Measurements from ENCODE around the gene MAGEA2B.
"Not testable (repeated sequence)": the region's sequence is repeated elsewhere in the genome, so short reads cannot be mapped to it uniquely, and the experiment has no call there.

Gene MAGEA2B

GRCh38 chrX:152725409-152725808 lies 11.0 kb downstream of the MAGEA2B start:
- Mint-ChIP-seq H3K27me3 (ENCODE audit: low read depth) (peaks cover 3% of the 10 kb centered on the region), H3K27ac (no peak overlapping the region), H3K36me3 (ENCODE audit: low read depth) (peaks cover 5% of the 10 kb centered on the region), H3K4me3 (no peak overlapping the region), H3K9me3 (peaks cover 13% of the 10 kb centered on the region), H3K4me1 (no peaks in the 10 kb centered on the region)
- no peak for TF ChIP-seq CTCF (IDR thresholded peaks at IDR 0.05; ENCODE audit: unreplicated experiment in 3 of 3)

DNA sequence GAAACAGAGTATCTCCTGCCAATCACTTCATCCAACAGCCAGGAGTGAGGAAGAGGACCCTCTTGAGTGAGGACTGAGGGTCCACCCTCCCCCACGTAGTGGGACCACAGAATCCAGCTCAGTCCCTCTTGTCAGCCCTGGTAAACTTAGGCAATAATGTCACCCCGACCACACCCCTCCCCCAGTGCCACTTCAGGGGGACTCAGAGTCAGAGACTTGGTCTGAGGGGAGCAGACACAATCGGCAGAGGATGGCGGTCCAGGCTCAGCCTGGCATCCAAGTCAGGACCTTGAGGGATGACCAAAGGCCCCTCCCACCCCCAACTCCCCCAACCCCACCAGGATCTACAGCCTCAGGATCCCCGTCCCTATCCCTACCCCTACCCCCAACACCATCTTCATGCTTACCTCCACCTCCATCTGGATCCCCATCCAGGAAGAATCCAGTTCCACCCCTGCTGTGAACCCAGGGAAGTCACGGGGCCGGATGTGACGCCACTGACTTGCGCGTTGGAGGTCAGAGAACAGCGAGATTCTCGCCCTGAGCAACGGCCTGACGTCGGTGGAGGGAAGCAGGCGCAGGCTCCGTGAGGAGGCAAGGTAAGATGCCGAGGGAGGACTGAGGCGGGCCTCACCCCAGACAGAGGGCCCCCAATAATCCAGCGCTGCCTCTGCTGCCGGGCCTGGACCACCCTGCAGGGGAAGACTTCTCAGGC lies 19.0 kb downstream of the MAGEA2B start, which contains the start of the genes CSAG1 and MAGEA12:
TSS of gene CSAG1 (minus strand) at position 461 of the 715 bp plus-strand sequence. CDS start 1,261 bp downstream, outside the sequence.
TSS of gene MAGEA12 (plus strand) at position 497 of the 715 bp plus-strand sequence. CDS start 2,405 bp downstream, outside the sequence.
- Mint-ChIP-seq H3K27ac (no peak within 1 kb of the TSS), H3K9me3 (peaks cover 7% of the 10 kb centered on the region), H3K4me1 (no peaks in the 10 kb centered on the region), H3K4me3 (no peak within 1 kb of the TSS), H3K27me3 (ENCODE audit: low read depth) (peaks cover 5% of the 10 kb centered on the region), H3K36me3 (ENCODE audit: low read depth) (no peaks in the 10 kb centered on the region)
- no peak for TF ChIP-seq CTCF (IDR thresholded peaks at IDR 0.05; ENCODE audit: unreplicated experiment in 3 of 3)

- not testable (repeated sequence) for H3K4me1 Mint-ChIP-seq; H3K36me3 Mint-ChIP-seq (ENCODE audit: low read depth); H3K27ac Mint-ChIP-seq; H3K4me3 Mint-ChIP-seq; H3K27me3 Mint-ChIP-seq (ENCODE audit: low read depth); H3K9me3 Mint-ChIP-seq
These were observed 19.9 kb downstream of the MAGEA2B start for GRCh38 chrX:152734143-152734858.

DNA sequence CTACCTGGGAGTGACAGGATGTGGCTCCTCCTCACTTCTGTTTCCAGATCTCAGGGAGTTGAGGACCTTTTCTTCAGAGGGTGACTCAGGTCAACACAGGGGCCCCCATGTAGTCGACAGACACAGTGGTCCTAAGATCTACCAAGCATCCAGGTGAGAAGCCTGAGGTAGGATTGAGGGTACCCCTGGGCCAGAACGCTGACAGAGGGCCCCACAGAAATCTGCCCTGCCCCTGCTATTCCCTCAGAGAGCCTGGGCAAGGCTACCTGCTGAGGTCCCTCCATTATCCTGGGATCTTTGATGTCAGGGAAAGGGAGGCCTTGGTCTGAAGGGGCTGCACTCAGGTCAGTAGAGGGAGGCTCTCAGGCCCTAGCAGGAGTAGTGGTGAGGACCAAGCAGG lies 20.7 kb downstream of the MAGEA2B start:
- Mint-ChIP-seq H3K27me3 (ENCODE audit: low read depth) (peaks cover 5% of the 10 kb centered on the region), H3K9me3 (peaks cover 7% of the 10 kb centered on the region), H3K4me3 (no peak overlapping the region), H3K36me3 (ENCODE audit: low read depth) (no peaks in the 10 kb centered on the region), H3K4me1 (no peaks in the 10 kb centered on the region), H3K27ac (no peak overlapping the region)
- no peak for TF ChIP-seq CTCF (IDR thresholded peaks at IDR 0.05; ENCODE audit: unreplicated experiment in 3 of 3)

- H3K27me3 Mint-ChIP-seq (ENCODE audit: low read depth): no peaks in the 10 kb centered on the region
- peaks cover 7% of the 10 kb centered on the region for H3K9me3 Mint-ChIP-seq
- H3K4me3 Mint-ChIP-seq: no peak overlapping the region
- no peaks in the 10 kb centered on the region for H3K36me3 Mint-ChIP-seq (ENCODE audit: low read depth)
- H3K27ac Mint-ChIP-seq: no peak overlapping the region
- no peaks in the 10 kb centered on the region for H3K4me1 Mint-ChIP-seq
- TF ChIP-seq CTCF (IDR thresholded peaks at IDR 0.05; ENCODE audit: unreplicated experiment in 3 of 3): no peak
These were observed 21.6 kb downstream of the MAGEA2B start for GRCh38 chrX:152735860-152736511.

DNA sequence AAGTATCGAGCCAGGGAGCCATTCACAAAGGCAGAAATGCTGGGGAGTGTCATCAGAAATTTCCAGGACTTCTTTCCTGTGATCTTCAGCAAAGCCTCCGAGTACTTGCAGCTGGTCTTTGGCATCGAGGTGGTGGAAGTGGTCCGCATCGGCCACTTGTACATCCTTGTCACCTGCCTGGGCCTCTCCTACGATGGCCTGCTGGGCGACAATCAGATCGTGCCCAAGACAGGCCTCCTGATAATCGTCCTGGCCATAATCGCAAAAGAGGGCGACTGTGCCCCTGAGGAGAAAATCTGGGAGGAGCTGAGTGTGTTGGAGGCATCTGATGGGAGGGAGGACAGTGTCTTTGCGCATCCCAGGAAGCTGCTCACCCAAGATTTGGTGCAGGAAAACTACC lies 22.1 kb downstream of the MAGEA2B start:
- not testable (repeated sequence) for H3K9me3 Mint-ChIP-seq; H3K4me1 Mint-ChIP-seq; H3K27ac Mint-ChIP-seq; H3K4me3 Mint-ChIP-seq; H3K27me3 Mint-ChIP-seq (ENCODE audit: low read depth); H3K36me3 Mint-ChIP-seq (ENCODE audit: low read depth)
